GM23338 (cell line): ENCODE results near the gene KAZN. TPM values are rescaled to one million over a fixed set of nuclear protein-coding genes. Genes with fewer than 3 reads are reported as not detected.

Source experiments
- ATAC-seq: fragments of 200-7000 bp; cut with Tn5 transposase; 3 replicates; pipeline ENCODE4 v1.9.1; 2020
- DNase-seq: peaks from one replicate; pipeline ENCODE4 v3.0.0-alpha.2; 2015; ENCODE audit warnings: low spot score
- H2AFZ ChIP-seq: fragments of 200-600 bp; sonication (generic); 2 replicates; pipeline ENCODE4 v1.8.0; 2016; ENCODE audit warnings: antibody characterized with exemption, mild to moderate bottlenecking, moderate library complexity
- H3F3A ChIP-seq: fragments of 200-600 bp; sonication (generic); replicated peaks from 2 replicates; pipeline ENCODE4 v1.8.0; 2017; ENCODE audit warnings: antibody characterized with exemption, mixed run types, low read depth
- H3K27ac ChIP-seq: fragments of 200-600 bp; sonication (generic); 2 replicates; pipeline ENCODE4 v1.6.1; 2016; ENCODE audit warnings: low read depth
- H3K27me3 ChIP-seq: fragments of 200-600 bp; sonication (generic); 2 replicates; pipeline ENCODE4 v1.8.0; 2016; ENCODE audit warnings: mild to moderate bottlenecking, mixed run types, moderate library complexity; ENCODE audit not compliant: insufficient read depth
- H3K36me3 ChIP-seq: fragments of 200-600 bp; sonication (generic); 2 replicates; pipeline ENCODE4 v1.8.0; 2016; ENCODE audit warnings: mild to moderate bottlenecking; ENCODE audit not compliant: insufficient read depth
- H3K4me1 ChIP-seq: fragments of 200-600 bp; sonication (generic); 2 replicates; pipeline ENCODE4 v1.8.0; 2016; ENCODE audit warnings: mild to moderate bottlenecking, moderate library complexity; ENCODE audit not compliant: insufficient read depth
- H3K4me2 ChIP-seq: fragments of 200-600 bp; sonication (generic); 2 replicates; pipeline ENCODE4 v1.7.1; 2017; ENCODE audit warnings: mixed run types
- H3K4me3 ChIP-seq: fragments of 200-600 bp; sonication (generic); 2 replicates; pipeline ENCODE4 v1.6.1; 2016; ENCODE audit warnings: mixed run types
- H3K79me2 ChIP-seq: fragments of 200-600 bp; sonication (generic); replicated peaks from 2 replicates; pipeline ENCODE4 v1.8.0; 2017; ENCODE audit warnings: mild to moderate bottlenecking; ENCODE audit not compliant: insufficient read depth
- H3K9me2 ChIP-seq: fragments of 200-600 bp; sonication (generic); 2 replicates; pipeline ENCODE4 v1.8.0; 2017; ENCODE audit not compliant: insufficient read depth
- H4K20me1 ChIP-seq: fragments of 200-600 bp; sonication (generic); replicated peaks from 2 replicates; pipeline ENCODE4 v1.8.0; 2017; ENCODE audit warnings: mild to moderate bottlenecking; ENCODE audit not compliant: insufficient read depth
- H3K27ac Mint-ChIP-seq: 2 replicates; pipeline ENCODE4 v1.8.0; 2020; ENCODE audit warnings: inconsistent platforms, mild to moderate bottlenecking, moderate library complexity, mixed read lengths
- H3K27me3 Mint-ChIP-seq: 3 replicates; pipeline ENCODE4 v1.8.0; 2022; ENCODE audit warnings: low read depth, mild to moderate bottlenecking, moderate library complexity, mixed read lengths, inconsistent platforms; ENCODE audit not compliant: insufficient read depth, poor library complexity
- H3K36me3 Mint-ChIP-seq: 3 replicates; pipeline ENCODE4 v1.8.0; 2021; ENCODE audit warnings: low read depth, mild to moderate bottlenecking, inconsistent platforms, moderate library complexity, mixed read lengths
- H3K4me1 Mint-ChIP-seq: 3 replicates; pipeline ENCODE4 v1.8.0; 2020; ENCODE audit warnings: mild to moderate bottlenecking, inconsistent platforms, mixed read lengths
- H3K4me3 Mint-ChIP-seq: 3 replicates; pipeline ENCODE4 v1.8.0; 2021; ENCODE audit warnings: moderate library complexity, mild to moderate bottlenecking, inconsistent platforms, mixed read lengths
- H3K9me3 Mint-ChIP-seq: 3 replicates; pipeline ENCODE4 v1.8.0; 2020; ENCODE audit warnings: moderate library complexity, mild to moderate bottlenecking, inconsistent platforms, mixed read lengths
- CREB1 ChIP-seq: fragments of 250-450 bp; sonication (Bioruptor Pico); IDR thresholded peaks from 2 replicates; pipeline ENCODE4 v1.5.0; 2020; ENCODE audit warnings: low read depth, mild to moderate bottlenecking, moderate library complexity
- STAT1 ChIP-seq: IDR thresholded peaks from one replicate; pipeline ENCODE4 v1.6.1; 2016; ENCODE audit warnings: antibody characterized with exemption; ENCODE audit not compliant: unreplicated experiment
- ZNF331 ChIP-seq: fragments of 250-450 bp; sonication (Bioruptor Pico); IDR thresholded peaks from 2 replicates; pipeline ENCODE4 v1.5.0; 2020; ENCODE audit warnings: low read depth, mild to moderate bottlenecking, moderate library complexity
- ZNF462 ChIP-seq: fragments of 250-450 bp; sonication (Bioruptor Pico); IDR thresholded peaks from 2 replicates; pipeline ENCODE4 v1.5.0; 2020; ENCODE audit warnings: mild to moderate bottlenecking, moderate library complexity
- polyA plus RNA-seq: library from polyadenylated mRNA; unstranded; fragments of >200 nt; fragmentation: Nextera tagmentation; extraction: Ambion mirVana; gene quantifications from 2 replicates; pipeline ENCODE4 v1.2.1, GENCODE V29; 2016
- total RNA-seq: library from RNA; depleted of rRNA; stranded (reverse); fragments of >200 nt; shearing (Covaris generic); gene quantifications from 2 replicates; pipeline ENCODE4 v1.2.3, GENCODE V29; 2014
- TF ChIP-seq, protein P1 (sequence below): IDR thresholded peaks from 2 replicates; pipeline ENCODE4 v1.6.1; 2016; ENCODE audit warnings: antibody characterized with exemption
- TF ChIP-seq, protein P2 (sequence below), 2 experiments: fragments of 200-600 bp in 1 of 2; sonication (generic) in 1 of 2; conservative IDR thresholded peaks; 2 replicates each; pipeline versions ENCODE4 v1.5.1 to v1.6.1; 2016 to 2017; ENCODE audit warnings: antibody characterized with exemption in 2 of 2, low read depth in 2 of 2, mild to moderate bottlenecking in 2 of 2, moderate library complexity in 1 of 2

Gene KAZN
- total and polyA plus RNA-seq, 2 experiments from 2014 or later, result 9.9 to 15.0 TPM

- no peak for TF ChIP-seq ZNF462
Measured at GRCh38 chr1:15056515-15057285, 458.2 kb downstream of the KAZN start (continued).

- no peaks in the 10 kb centered on the region for H3K9me2 ChIP-seq
- H3F3A ChIP-seq, result no peaks in the 10 kb centered on the region
- H3K4me3 Mint-ChIP-seq, result no peak overlapping the region
- no peak for DNase-seq
- no peak overlapping the region for H3K4me3 ChIP-seq
- no peaks in the 10 kb centered on the region for H3K36me3 ChIP-seq
- peaks cover 11% of the 10 kb centered on the region for H3K36me3 Mint-ChIP-seq
- peaks cover 11% of the 10 kb centered on the region for H3K4me1 Mint-ChIP-seq
- H3K27me3 Mint-ChIP-seq, result peaks cover 9% of the 10 kb centered on the region
- H3K27me3 ChIP-seq, result no peaks in the 10 kb centered on the region
- no peak overlapping the region for H2AFZ ChIP-seq
- no peak for ATAC-seq
- H3K4me2 ChIP-seq, result no peak overlapping the region
- peaks cover 5% of the 10 kb centered on the region; the same call in 2 of the 3 replicates for H3K9me3 Mint-ChIP-seq
- H4K20me1 ChIP-seq, result no peaks in the 10 kb centered on the region
- H3K27ac Mint-ChIP-seq, result no peak overlapping the region
- H3K4me1 ChIP-seq, result peaks cover 10% of the 10 kb centered on the region; the same call in 1 of the 2 replicates
- no peak overlapping the region for H3K27ac ChIP-seq
- no peaks in the 10 kb centered on the region for H3K79me2 ChIP-seq
- TF ChIP-seq CREB1 (CRISPR knock-in tag) (no peak), ZNF331 (CRISPR knock-in tag) (no peak), STAT1 (no peak)
- TF ChIP-seq, protein P1, sequence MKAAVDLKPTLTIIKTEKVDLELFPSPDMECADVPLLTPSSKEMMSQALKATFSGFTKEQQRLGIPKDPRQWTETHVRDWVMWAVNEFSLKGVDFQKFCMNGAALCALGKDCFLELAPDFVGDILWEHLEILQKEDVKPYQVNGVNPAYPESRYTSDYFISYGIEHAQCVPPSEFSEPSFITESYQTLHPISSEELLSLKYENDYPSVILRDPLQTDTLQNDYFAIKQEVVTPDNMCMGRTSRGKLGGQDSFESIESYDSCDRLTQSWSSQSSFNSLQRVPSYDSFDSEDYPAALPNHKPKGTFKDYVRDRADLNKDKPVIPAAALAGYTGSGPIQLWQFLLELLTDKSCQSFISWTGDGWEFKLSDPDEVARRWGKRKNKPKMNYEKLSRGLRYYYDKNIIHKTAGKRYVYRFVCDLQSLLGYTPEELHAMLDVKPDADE, result no peak
- TF ChIP-seq, protein P2, sequence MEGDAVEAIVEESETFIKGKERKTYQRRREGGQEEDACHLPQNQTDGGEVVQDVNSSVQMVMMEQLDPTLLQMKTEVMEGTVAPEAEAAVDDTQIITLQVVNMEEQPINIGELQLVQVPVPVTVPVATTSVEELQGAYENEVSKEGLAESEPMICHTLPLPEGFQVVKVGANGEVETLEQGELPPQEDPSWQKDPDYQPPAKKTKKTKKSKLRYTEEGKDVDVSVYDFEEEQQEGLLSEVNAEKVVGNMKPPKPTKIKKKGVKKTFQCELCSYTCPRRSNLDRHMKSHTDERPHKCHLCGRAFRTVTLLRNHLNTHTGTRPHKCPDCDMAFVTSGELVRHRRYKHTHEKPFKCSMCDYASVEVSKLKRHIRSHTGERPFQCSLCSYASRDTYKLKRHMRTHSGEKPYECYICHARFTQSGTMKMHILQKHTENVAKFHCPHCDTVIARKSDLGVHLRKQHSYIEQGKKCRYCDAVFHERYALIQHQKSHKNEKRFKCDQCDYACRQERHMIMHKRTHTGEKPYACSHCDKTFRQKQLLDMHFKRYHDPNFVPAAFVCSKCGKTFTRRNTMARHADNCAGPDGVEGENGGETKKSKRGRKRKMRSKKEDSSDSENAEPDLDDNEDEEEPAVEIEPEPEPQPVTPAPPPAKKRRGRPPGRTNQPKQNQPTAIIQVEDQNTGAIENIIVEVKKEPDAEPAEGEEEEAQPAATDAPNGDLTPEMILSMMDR (conservative IDR thresholded peaks at IDR 0.05; ENCODE audit: low read depth in 2 of 2), result no peak
Measured at GRCh38 chr1:15057834-15058233, 459.3 kb downstream of the KAZN start.
